Stimulated activated CD8-positive, alpha-beta memory T cell treated with anti-CD3 and anti-CD28 coated beads, Interleukin-4, amount 100 ng/mL, for 1 hour (primary cell): ENCODE results near the gene CFAP61.
"Not testable (repeated sequence)": the region's sequence is repeated elsewhere in the genome, so short reads cannot be mapped to it uniquely, and the experiment has no call there.

Source experiments
- DNase-seq, 2 donors: peaks; one replicate each; pipeline ENCODE4 v3.0.0-alpha.2; 2020; ENCODE audit warnings: low read depth in 2 of 2, low spot score in 1 of 2

CFAP61 gene

DNA sequence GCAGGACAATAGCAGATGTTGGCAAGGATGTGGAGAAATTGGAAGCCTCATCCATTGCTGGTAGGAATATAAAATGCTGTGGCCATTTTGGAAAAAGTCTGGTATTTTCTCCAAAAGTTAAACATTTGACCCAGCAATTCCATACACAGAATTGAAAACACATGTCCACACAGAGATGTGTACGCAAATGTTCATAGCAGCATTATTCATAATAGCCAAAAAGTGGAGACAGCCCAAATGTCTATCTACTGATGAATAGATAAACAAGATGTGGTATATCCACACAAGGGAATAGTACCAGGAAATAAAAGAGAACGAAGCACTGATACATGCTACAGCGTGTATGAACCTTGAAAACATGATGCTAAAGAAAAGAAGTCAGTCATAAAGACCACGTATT lies 40.5 kb downstream of the CFAP61 start:
- no peak for DNase-seq

DNA sequence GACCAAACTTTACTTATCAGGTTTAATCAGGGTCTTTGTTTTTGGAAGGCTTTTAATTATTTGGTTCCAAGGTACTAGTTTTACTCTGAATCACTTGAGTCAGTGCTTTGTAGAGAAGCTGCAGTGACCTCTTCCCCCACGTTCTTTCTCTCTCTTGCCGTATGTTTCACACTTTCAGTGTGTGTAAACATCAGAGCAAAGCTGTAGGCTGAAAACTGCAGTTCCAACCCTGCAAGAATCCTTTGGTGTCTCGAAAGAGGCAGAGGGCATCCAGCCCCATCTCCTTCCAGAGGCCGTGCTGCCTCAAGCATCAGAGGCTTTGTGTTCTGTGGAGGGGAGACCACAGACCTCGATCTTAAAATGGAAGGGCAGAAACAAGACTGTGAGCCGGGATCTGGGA lies 42.1 kb downstream of the CFAP61 start:
- no peak for DNase-seq

DNA sequence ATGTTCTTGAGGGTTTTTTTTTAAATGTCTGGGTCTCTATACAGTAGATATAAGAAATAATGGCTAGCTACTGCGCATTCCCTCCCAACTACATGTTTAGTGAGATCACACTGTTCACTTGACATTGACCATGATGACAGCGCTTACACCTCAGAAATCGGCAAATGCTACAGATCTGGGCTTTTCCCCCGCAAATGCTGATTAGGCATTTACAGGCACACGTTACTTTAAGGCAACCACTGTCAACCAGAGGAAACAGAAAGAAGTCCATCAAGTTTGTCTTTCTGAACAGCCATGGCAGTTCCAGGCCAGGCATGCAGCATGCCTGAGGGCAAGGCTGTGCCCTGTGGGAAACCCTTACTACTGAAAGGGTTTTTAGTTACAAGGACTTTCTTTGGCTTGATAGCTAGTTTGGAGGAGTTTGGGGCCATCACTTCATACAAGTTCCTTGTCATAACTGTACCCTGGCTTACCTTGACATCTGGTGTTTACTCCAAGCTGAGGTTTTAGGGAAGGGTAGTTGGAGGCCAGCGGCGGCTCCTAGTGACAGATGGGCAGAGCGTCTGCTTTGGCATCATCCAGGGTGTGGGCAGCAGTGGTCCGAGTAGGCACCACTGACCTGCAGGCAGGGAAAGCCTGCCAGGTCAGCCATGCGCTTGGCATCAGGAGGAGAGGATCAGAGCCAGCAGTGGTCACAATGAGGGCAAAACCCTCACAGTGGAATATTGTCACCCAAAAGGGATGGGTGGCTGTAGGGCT lies 43.0 kb downstream of the CFAP61 start:
- no peak for DNase-seq

DNA sequence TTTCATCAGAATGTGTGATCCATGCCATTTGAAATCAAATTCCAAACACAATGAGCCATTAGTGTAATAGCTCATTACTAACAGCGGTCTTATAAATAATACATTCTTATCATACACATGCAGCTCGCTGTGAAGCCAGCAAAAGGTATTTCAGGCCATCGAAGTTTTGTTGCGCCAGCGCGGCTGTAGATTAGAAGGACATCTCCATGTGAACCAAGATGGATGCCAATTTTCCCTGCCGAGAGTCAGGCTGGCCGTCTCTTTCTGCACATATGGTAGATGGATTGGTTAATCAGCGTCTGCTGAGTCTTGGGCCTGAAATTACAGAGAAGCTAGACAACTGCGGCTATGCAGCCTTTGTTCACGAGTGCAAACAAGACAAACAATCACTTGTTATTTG lies 44.1 kb downstream of the CFAP61 start:
- DNase-seq = no peak

DNA sequence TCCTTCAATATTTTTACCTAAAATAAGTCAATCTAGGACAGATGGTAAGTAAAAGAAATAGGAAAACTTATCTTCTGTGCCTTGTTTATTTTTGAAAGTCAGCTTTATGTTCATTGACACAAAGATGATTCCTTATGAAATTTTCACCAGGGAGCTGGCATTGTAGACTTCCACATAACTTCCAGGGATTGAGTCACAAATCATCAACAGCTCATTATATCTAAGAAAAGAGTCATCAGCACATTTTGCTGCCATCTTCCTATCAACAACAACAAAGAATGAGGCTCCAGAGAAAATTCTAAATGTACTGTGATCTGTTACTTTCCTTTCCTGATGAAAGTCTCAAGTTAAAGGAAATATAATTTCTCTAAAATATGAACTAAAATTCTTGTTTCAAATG lies 48.5 kb downstream of the CFAP61 start:
- DNase-seq = no peak

DNA sequence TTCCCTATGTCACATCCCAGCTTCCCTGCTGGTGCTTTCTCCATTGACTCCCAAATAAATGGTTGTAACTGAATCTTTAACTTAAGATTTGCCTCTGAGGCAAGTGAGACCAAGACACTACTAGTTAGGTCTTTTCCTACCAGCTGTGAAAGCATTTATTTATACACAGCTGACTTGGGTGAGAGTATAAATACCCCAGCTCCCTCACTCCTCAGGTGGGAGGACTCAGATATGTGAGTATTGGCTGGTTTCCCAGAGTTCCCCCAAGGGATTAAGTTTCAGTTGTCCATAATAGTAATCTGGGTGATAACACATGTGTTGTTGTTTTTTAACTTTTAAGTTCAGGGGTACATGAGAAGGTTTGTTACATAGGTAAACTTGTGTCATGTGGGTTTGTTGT lies 49.8 kb downstream of the CFAP61 start:
- no peak for DNase-seq

DNA sequence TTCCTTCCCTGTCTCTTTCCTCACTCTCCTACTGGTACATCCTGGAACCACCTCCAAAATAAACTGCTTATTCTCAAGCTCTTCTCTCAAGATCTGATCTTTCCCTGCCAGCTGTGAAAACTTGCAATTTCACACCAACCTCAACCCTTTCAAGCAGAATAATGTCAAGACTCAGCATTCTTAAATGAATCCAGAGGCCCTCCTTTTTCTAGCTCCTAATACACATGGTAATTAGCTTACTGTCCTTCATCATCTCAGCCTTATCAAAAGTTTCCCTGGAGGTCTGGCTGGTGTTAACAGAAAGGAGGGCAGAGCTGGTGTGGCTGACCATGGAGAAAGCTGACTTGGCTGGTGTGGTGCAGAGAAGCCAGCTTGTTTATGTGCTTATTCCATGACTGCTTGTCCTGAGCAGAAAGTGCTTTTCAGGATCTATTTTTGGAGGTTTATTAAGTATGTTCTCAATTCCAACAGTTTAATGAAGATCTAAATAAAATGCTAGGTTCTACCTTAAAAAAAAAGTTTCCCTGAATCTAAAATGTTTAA lies 50.5 kb downstream of the CFAP61 start:
- DNase-seq = no peak

DNA sequence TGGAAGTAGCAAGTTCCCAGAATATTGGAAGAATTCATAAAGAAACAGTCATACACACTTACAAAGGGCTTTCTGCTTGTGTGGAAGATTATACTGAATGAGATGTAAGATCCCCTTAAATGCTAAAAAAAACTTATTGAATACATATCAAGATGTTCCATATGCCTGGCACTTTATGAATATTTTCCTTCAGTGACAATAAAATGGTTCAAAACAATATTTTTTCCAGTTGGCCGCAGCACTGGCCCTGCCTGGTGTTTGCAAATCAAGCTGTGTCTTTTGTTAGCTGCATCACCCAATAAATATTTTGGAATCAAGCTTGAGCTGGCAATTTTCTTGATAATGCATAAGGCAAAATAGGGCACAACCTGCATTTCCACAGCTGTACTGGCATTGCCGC lies 51.2 kb downstream of the CFAP61 start:
- no peak for DNase-seq

DNA sequence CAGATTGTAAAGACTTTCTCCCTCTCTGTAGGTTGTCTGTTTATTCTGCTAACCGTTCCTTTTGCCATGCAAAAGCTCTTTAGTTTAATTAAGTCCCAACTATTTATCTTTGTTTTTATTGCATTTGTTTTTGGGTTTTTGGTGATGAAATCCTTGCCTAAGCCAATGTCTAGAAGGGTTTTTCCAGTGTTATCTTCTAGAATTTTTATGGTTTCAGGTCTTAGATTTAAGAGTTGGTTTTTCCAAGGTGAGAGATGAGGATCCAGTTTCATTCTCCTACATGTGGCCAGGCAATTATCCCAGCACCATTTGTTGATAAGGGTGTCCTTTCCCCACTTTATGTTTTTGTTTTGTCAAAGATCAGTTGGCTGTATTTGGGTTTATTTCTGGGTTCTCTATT lies 70.9 kb downstream of the CFAP61 start:
- DNase-seq = not testable (repeated sequence)

DNA sequence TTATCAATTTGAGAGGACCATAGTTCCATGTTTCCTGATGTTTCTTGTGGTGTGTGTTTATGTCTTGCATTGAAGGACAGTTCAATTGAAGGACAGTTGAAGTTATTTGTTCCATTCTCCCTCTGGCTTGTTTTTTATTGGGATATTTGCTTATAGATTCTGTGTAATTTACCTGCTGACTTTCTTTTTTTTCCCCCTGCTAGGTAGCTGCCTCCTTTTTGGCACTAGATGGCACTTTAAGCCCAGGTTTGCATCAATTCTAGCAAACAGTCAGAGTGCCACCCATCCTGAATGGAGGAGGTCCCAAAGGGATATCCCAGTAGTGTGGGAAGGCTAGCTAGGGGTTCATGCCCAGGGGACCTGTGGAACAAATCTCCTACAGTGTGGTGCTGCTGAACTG lies 78.1 kb downstream of the CFAP61 start:
- DNase-seq = no peak

DNA sequence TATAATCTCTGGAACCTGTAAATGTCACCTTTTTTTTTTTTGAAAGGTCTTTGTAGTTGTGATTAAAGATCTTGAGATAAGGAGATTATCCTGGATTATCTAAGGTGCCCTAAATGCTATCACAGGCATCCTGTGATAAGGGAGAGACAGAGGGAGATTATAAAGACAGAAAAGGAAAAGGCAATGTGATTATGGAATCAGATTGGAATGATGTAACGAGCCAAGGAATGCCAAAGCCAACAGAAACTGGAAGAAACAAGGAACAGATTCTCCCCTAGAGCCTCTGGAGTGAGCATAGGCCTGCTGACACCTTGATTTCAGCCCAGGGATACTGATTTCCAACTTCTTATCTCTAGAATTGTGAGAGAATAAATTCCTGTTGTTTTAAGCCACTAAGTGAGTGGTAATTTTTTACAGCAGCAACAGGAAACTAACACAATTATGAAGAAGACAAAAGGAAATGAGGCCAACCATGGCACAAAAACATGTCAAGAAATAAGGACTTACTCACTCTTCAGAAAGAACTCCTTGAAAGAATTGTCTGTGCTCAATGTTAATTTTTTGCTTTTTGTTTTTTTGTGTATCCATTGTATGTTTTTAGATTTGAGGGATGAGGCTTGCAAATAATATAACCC lies 82.7 kb downstream of the CFAP61 start:
- no peak for DNase-seq

DNA sequence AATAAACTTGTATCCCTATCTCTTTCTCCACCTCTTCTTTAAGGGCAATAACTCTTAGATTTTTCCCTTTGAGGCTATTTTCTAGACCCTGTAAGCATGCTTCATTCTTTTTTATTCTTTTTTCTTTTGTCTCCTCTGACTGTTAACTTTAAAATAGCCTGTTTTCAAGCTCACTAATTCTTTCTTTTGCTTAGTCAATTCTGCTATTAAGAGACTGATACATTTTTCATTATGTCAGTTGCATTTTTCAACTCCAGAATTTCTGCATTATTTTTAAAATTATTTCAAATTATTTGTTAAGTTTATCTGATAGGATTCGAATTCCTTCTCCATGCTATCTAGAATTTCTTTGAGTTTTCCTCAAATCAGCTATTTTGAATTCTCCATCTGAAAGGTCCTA lies 84.0 kb downstream of the CFAP61 start:
- no peak for DNase-seq

DNA sequence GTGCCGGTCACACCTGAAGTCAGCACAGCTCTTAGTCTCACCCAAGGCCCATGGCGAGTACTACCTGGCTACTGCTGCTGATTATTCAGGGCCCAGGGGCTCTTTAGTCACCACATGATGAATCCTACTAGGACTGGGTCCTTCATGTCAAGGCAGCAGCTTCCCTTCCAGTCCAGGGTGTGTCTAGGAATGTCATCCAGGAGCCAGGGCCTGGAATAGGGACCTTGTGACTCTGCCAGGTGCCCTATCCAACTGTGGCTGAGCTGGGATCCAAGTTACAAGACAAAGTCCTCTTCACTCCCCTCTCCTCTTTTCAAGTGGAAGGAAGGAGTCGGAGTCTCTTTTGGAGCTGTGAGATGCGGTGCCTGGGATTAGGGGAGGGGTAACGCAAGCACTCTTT lies 85.5 kb downstream of the CFAP61 start:
- DNase-seq = no peak

DNA sequence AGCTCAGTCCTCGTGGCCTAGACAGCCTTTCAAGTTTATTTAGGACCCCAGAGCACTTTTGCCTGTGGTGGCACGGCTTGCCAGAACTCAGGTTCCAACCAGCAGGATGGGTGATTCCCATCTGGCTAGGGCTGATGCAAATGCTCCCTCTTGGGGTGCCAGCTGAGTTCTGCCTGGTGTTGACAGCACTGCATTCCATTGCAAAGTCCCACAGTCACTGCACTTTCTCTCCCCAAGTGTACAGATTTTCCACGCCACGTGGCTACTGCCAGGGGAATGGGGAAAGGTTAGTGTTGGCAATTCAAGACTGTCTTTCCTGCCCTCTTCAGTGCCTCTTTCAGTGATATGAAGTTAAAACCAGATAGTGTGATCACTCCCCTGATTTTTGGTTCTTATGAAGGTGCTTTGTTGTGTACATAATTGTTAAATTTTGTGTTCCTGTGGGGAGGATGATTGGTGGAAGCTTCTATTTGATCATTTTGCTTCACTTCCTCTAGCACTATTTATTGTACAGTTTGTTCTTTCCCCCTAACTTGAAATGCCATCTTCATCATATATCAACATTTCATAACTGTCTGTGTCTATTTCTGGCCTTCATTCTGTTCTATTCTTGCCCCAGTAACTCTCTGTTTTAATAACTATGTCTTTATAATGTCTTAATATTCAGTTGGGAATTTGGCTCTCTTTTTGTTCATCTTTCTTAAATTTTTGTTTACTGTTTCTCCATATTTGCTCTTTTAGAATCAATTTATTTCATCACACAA lies 86.2 kb downstream of the CFAP61 start:
- DNase-seq = no peak

DNA sequence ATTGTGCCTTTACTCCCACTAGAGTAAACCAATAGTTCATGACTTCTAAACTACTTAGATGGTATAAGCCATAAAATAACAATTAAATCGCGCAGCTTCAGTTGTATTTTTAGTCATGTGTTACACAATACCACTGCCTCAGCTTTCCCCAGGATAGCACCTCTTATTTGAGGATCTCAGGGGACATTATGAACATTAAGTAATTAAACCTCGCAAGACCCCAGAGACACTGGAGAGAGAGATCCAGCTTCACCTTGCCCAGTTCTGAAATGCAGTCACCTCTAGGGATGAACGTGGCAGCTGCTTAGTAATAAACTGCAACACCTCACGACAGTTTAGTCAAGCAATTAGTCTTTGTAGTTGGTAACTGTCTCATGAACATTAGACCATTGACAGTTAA lies 87.1 kb downstream of the CFAP61 start:
- DNase-seq = no peak

DNA sequence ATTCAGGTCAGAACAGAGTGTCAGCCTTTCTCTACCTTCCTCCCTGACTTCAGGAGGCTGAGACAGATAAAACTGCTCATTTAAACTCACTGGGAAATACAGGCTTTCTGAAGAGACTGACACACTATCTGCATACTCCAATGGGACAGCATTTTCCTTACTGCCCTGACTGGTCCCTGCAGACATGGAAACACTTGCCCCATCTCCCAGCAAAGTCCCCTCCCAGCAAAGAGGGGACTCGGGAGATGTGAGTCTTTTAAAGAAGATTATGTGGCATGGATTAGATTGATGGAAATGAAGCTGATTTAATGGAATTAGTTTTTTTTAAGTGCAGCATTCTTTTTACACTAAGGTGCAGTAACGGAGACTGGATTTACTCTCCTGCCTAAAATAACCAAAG lies 90.8 kb downstream of the CFAP61 start:
- no peak for DNase-seq

DNA sequence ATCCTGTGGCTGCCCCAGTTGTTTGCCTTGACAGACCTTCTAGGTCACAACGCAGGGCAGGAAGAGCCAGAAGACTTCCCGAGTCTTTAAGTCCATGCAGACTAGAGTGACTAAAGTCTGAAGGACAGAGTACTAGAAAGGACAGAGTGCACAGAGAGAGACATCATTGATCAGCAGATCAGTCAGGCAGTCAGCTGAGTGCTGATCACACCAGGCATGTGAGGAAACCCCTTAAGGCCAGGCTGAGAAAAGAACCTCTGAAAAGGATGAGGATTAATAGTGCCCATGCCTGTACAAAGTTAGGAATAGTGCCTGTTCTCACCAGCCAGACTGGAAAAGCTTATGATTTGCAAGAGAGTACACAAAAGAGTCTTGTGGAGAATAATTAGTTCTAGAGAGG lies 91.3 kb downstream of the CFAP61 start:
- DNase-seq = no peak

DNA sequence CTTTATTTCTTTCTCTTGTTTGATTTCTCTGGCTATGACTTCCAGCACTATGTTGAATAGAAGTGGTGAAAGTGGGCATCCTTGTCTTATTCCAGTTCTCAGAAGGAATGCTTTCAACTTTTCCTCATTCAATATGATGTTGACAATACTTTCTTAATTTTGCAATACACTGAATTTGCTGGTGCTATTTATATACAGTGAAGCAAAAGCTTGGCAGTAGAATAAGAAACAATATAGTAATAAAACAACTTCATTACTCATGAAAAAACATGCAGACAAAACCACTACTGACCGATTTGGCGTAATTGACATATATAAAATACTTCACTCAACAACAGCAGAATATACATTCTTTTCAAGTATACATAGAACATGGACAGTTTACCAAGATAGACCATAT lies 96.4 kb downstream of the CFAP61 start:
- DNase-seq = no peak

DNA sequence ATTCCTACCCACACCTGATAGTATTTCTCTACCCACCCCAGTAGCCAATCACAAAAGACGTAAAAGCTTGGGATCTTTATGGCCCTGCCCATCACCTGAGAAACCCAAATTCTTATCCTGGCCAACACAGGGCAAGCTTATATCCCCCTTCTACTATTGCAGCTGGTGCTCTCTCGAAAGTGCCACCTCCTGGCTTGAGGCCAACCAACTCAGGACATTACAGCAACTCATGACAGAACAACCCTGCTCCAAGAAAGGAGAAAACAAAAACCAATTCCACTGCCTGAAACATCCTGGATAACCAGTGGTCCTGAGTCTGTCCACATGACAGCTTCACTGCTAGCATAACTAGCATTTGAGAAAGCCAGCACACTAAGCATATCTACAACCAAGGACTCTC lies 97.9 kb downstream of the CFAP61 start:
- DNase-seq = no peak

DNA sequence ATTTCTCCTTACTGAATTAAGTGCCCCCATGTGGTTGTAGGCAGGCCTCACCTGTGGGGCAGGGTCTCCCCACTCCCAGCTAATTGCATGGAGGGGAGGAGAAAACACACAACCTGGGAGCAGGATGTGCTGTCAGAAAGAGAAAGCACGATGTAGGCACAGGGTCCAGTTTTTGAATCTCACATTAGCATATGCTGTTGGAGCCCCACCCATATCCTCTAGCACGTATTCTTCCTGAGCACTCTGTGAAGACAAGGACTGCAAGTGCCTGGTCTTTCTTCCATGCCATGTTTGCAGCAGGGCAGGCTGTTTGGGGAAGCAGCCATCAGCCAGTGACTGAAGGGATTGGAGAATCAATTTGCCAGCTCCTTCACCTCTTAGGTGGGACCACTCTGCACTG lies 108.2 kb downstream of the CFAP61 start:
- DNase-seq = no peak

DNA sequence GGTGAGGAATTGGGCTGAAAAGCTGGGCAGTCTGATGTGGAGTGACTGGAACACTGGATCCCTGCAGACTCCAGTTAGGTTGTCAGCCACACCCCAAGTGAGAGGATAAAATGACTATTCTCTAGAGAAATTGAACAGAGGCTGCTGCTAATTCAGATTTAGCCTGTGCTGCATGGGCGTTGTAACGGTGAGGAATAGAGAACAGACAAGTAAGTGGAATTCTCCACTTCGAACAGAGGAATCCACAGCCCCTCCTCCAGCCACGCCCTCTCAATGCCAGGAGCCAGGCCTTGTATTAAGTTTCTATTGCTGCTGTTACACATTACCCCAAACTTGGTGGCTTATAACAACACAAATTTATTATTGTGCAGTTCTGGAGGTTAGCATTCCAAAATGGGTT lies 109.3 kb downstream of the CFAP61 start:
- DNase-seq = no peak

DNA sequence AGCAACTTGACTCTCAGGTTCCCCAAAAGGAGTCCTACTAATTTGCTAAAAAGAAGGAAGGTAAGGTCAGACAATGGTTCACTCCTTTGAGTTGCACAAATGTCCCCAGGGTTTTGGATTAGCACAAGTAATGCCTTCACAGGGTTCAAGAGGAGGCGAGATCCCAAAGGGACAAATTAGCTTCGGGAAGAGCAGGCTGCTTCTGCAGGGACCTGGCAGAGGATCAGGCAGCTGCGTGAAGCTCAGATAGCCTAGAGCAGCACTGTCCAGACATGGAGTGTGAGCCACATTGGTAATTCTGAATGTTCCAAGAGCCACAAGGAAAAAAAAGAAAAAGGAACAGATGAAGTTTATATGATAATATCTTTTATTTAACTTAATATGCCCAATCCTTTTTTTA lies 115.4 kb downstream of the CFAP61 start:
- no peak for DNase-seq
